Vagina (tissue), 2 donors: ENCODE measurements around the gene DPP10.

Experiments
- CTCF ChIP-seq, 3 experiments: fragments of 450-650 bp in 2 of 3; fragments of 200-600 bp in 1 of 3; sonication (generic) in 1 of 3; IDR thresholded peaks; one replicate each; pipeline ENCODE4 v1.5.1; 2017 to 2019; ENCODE audit warnings: antibody characterized with exemption in 3 of 3, mild to moderate bottlenecking in 2 of 3, moderate library complexity in 2 of 3
- POLR2A ChIP-seq, 2 donors: fragments of 450-650 bp; IDR thresholded peaks; one replicate each; pipeline ENCODE4 v1.6.1; 2017; ENCODE audit warnings: antibody characterized with exemption in 2 of 2, mild to moderate bottlenecking in 2 of 2, moderate library complexity in 2 of 2
- POLR2AphosphoS5 ChIP-seq, 2 donors: sonication (generic); formaldehyde crosslinking; IDR thresholded peaks; one replicate each; pipeline ENCODE4 v1.9.0; 2017; ENCODE audit warnings: antibody characterized with exemption in 2 of 2, mild to moderate bottlenecking in 2 of 2, low read depth in 1 of 2; ENCODE audit not compliant: insufficient read depth in 1 of 2

DNA sequence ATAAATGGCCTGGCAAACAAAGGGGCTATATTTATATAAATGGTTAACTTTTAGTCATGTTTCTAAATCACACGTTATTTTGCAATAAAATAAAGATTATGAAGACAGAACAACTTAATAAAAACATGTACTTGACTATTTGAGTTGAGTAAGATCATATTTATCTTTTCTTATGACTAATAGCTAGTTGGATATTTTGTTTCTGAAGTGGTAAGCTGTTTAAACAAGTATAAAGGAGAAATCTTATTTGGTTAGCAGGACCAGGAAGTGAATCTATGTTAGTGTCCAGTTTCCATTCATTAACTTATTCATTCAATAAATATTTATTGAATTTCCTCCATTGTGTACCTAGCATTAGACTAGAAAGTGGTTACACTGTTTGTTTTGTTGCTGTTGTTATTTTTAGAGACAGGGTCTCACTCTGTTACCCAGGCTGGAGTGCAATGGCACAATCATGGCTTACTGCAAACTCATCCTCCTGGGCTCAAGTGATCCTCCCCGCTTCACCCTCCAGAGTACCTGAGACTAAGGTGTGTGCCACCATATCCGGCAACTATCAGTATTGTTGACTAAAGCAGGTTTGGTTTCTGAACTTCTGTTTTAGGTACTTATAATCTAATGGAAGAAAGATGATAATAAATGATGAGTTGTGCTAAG, 312.6 kb downstream of the DPP10 start:
- TF ChIP-seq CTCF (IDR thresholded peaks at IDR 0.05) (no peak), POLR2AphosphoS5 (IDR thresholded peaks at IDR 0.05; ENCODE audit: insufficient read depth in 1 of 2, low read depth in 1 of 2) (no peak), POLR2A (IDR thresholded peaks at IDR 0.05) (no peak)
